Ovary (tissue), 1 donor: ENCODE measurements around the gene GPC6.

Experiments
- EP300 ChIP-seq: sonication (generic); formaldehyde crosslinking; IDR thresholded peaks from one replicate; pipeline ENCODE4 v1.6.1; 2017; ENCODE audit warnings: antibody characterized with exemption
- POLR2A ChIP-seq: fragments of 450-650 bp; IDR thresholded peaks from one replicate; pipeline ENCODE4 v1.6.1; 2017; ENCODE audit warnings: antibody characterized with exemption, mild to moderate bottlenecking, moderate library complexity

DNA sequence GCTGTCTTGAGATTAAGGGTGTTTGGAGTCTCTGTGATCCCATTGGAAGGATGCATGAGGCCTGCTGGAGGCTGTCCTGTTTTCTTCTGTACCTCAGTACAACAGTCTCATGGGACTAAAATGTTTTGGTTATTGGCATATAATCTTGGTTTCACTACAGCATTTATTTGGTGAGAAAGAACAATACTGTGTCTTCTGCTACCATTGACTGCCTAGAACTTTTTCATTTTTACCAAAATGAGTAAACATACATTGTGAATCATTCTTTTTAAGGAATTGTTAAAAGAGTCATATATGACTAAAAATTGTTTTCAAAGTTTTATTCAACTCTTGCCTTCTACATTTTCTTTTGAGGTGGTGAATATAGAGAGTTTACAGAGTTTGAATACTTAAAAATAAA is 459.8 kb downstream of the GPC6 start:
- TF ChIP-seq POLR2A = no peak
- TF ChIP-seq EP300 = no peak
